ENCODE data around the gene IGSF9.

The IGSF9 gene

GRCh38 chr1:159944623-159945455 lies 574 bp downstream of the IGSF9 start:
- no peak for DNase-seq (ENCODE audit: low read depth)

GRCh38 chr1:159943908-159944622 lies 1.3 kb downstream of the IGSF9 start:
- no peak for DNase-seq (ENCODE audit: low read depth)

GRCh38 chr1:159943278-159943640 lies 2.2 kb downstream of the IGSF9 start:
- no peak for DNase-seq (ENCODE audit: low read depth)

GRCh38 chr1:159942632-159943277 lies 2.7 kb downstream of the IGSF9 start:
- no peak for DNase-seq (ENCODE audit: low read depth)

- DNase-seq (ENCODE audit: low read depth): no peak
Observed at GRCh38 chr1:159941591-159942560, 3.5 kb downstream of the IGSF9 start.

GRCh38 chr1:159941141-159941540 lies 4.3 kb downstream of the IGSF9 start:
- DNase-seq (ENCODE audit: low read depth): no peak

- no peak for DNase-seq (ENCODE audit: low read depth)
Observed at GRCh38 chr1:159940006-159940620, 5.3 kb downstream of the IGSF9 start.

GRCh38 chr1:159939678-159940002 lies 5.8 kb downstream of the IGSF9 start:
- DNase-seq (ENCODE audit: low read depth): no peak

GRCh38 chr1:159938905-159939677 lies 6.3 kb downstream of the IGSF9 start:
- no peak for DNase-seq (ENCODE audit: low read depth)

GRCh38 chr1:159938211-159938852 lies 7.1 kb downstream of the IGSF9 start:
- DNase-seq (ENCODE audit: low read depth): no peak

GRCh38 chr1:159937054-159937750 lies 8.2 kb downstream of the IGSF9 start:
- no peak for DNase-seq (ENCODE audit: low read depth)

- peak; percentile 52 for DNase-seq (ENCODE audit: low read depth)
Observed at GRCh38 chr1:159936273-159936904, 9.0 kb downstream of the IGSF9 start.

GRCh38 chr1:159935719-159936272 lies 9.6 kb downstream of the IGSF9 start:
- no peak for DNase-seq (ENCODE audit: low read depth)

- DNase-seq (ENCODE audit: low read depth): no peak
Observed at GRCh38 chr1:159935305-159935704, 10.1 kb downstream of the IGSF9 start.

- DNase-seq (ENCODE audit: low read depth): no peak
Observed at GRCh38 chr1:159934136-159935039, 11.0 kb downstream of the IGSF9 start.

- DNase-seq (ENCODE audit: low read depth): no peak
Observed at GRCh38 chr1:159933347-159933746, 12.1 kb downstream of the IGSF9 start.

All from T-helper 22 cell (primary cell).